Activated naive CD8-positive, alpha-beta T cell treated with anti-CD3 and anti-CD28 coated beads, Interleukin-2, amount 50 U/mL, for 24 hours (primary cell): ENCODE results near the gene FAM76B.

ENCODE experiments used
- ATAC-seq: fragments of 150-1000 bp; cut with Tn5 transposase; one replicate; pipeline ENCODE4 v1.10.0; 2021
- DNase-seq: peaks from one replicate; pipeline ENCODE4 v3.0.0; 2021
- H3K27ac Mint-ChIP-seq: one replicate; pipeline ENCODE4 v1.8.0; 2021; ENCODE audit warnings: mild to moderate bottlenecking, mixed read lengths
- H3K27me3 Mint-ChIP-seq: one replicate; pipeline ENCODE4 v1.8.0; 2021; ENCODE audit warnings: mixed read lengths
- H3K36me3 Mint-ChIP-seq: one replicate; pipeline ENCODE4 v1.8.0; 2021; ENCODE audit warnings: low read depth, mixed read lengths
- H3K4me1 Mint-ChIP-seq: one replicate; pipeline ENCODE4 v1.8.0; 2021; ENCODE audit warnings: mixed read lengths
- H3K4me3 Mint-ChIP-seq: one replicate; pipeline ENCODE4 v1.8.0; 2021; ENCODE audit warnings: mild to moderate bottlenecking, moderate library complexity, mixed read lengths
- H3K9me3 Mint-ChIP-seq: one replicate; pipeline ENCODE4 v1.8.0; 2021; ENCODE audit warnings: mixed read lengths

FAM76B gene

DNA sequence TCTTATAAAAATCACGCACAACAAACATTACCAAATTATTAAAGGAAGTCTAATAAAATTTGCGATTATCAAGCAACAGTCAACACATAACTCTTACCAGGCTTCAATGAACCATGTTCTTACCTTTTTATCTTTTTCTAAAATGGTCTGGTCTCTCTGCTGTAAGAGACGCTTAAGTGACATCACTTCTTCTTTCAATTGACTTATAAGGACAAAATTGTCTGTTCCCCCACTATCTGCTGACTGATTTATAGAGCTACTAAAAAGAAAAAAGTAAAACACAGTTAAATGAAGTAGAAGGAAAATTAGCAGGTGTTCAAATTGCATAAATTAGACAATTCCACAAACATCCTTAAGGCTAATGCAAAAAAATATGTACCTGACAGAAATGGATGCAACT lies 10.9 kb downstream of the FAM76B start:
- H3K27ac Mint-ChIP-seq = no peak overlapping the region
- ATAC-seq (no peak), DNase-seq (no peak)
- H3K36me3 Mint-ChIP-seq = peaks cover 63% of the 10 kb centered on the region
- peaks cover 24% of the 10 kb centered on the region for H3K4me1 Mint-ChIP-seq
- H3K9me3 Mint-ChIP-seq = no peaks in the 10 kb centered on the region
- H3K4me3 Mint-ChIP-seq = no peak overlapping the region
- no peaks in the 10 kb centered on the region for H3K27me3 Mint-ChIP-seq

DNA sequence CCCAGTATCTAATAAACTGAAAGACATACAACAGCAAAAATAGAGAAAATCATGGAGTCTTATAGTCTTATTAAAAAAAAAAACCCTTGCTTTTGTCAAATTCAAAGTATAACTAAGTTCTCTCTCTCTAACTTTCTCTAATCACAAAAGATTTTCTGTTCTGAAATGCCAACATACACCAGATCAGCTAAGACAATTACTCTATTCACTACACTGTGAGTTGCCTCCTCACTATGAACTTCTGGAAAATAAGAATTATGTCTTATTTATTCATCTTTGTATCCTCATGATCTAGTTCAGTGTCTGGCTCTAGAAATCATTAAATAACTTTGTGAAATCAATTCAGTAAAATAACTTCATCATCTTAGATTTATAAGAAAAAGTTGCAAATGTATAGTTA lies 12.7 kb downstream of the FAM76B start:
- no peak overlapping the region for H3K4me3 Mint-ChIP-seq
- no peak overlapping the region for H3K27ac Mint-ChIP-seq
- H3K9me3 Mint-ChIP-seq = no peaks in the 10 kb centered on the region
- DNase-seq = no peak
- no peaks in the 10 kb centered on the region for H3K27me3 Mint-ChIP-seq
- peaks cover 59% of the 10 kb centered on the region for H3K36me3 Mint-ChIP-seq
- ATAC-seq = no peak
- peaks cover 19% of the 10 kb centered on the region for H3K4me1 Mint-ChIP-seq

DNA sequence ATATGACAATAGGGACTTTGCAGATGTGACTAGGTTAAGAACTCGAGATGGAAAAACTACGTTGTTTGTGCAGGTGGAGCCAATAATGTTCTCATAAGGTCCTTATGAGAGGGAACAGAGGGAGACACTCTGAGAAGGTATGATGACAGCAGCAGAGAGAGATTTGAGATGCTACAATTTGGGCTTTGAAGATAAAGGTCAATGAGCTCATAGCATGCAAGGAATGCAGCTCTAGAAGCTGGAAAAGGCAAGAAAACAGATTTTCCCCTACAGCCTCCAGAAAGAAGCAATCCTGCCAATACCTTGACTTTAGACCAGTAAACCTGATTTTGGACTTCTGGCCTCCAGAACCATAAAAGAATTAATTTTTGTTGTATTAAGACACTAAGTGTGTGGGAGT lies 21.1 kb downstream of the FAM76B start:
- H3K4me1 Mint-ChIP-seq = peaks cover 3% of the 10 kb centered on the region

DNA sequence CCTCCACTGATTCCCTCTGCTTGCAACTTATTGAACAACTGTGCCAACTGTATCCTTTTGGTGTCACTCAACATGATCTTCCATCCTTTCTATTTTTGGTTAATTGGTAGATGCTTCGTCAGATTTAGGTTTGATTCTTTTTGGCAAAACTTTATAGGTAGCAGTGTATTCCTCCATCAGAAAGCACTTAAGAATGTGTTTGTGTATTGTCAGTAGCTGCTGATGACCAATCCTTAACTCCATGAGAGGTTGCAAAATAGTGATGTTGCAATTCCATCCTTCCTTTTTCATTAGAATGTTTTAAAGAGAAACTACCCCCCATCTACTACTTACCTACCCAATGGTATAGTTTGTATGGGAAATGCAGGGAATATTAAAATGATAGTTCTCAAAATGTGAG lies 22.1 kb downstream of the FAM76B start:
- H3K27me3 Mint-ChIP-seq = no peaks in the 10 kb centered on the region
- no peaks in the 10 kb centered on the region for H3K9me3 Mint-ChIP-seq
- H3K4me1 Mint-ChIP-seq = peaks cover under 1% of the 10 kb centered on the region
- no peak for ATAC-seq
- no peak overlapping the region for H3K27ac Mint-ChIP-seq
- DNase-seq = no peak
- peaks cover 8% of the 10 kb centered on the region for H3K36me3 Mint-ChIP-seq
- no peak overlapping the region for H3K4me3 Mint-ChIP-seq

More for the DNA sequence above, 21.1 kb downstream of the FAM76B start:
- Mint-ChIP-seq H3K27me3 (no peaks in the 10 kb centered on the region), H3K27ac (no peak overlapping the region), H3K4me3 (no peak overlapping the region), H3K9me3 (no peaks in the 10 kb centered on the region), H3K36me3 (peaks cover 13% of the 10 kb centered on the region)
- ATAC-seq = no peak
- no peak for DNase-seq

DNA sequence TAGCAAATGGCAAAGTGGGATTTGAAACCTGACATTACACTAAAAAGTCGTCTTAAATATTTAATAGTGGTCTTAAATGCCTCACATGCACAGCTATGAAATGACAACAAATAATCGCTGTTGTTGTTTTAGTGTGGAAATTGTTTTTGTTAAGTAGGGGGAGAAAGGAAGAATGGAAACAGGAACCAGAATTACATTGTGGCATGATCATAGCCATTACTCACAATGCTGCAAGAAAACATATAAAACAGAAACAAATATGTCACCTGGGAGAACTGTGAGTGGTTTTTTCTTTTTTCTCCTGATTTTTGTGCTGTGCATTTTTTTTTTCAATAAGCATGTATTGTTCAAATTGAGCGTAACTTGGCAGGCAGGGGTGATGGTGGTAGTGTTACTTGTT lies 22.9 kb downstream of the FAM76B start:
- H3K4me3 Mint-ChIP-seq = no peak overlapping the region
- no peak overlapping the region for H3K27ac Mint-ChIP-seq

DNA sequence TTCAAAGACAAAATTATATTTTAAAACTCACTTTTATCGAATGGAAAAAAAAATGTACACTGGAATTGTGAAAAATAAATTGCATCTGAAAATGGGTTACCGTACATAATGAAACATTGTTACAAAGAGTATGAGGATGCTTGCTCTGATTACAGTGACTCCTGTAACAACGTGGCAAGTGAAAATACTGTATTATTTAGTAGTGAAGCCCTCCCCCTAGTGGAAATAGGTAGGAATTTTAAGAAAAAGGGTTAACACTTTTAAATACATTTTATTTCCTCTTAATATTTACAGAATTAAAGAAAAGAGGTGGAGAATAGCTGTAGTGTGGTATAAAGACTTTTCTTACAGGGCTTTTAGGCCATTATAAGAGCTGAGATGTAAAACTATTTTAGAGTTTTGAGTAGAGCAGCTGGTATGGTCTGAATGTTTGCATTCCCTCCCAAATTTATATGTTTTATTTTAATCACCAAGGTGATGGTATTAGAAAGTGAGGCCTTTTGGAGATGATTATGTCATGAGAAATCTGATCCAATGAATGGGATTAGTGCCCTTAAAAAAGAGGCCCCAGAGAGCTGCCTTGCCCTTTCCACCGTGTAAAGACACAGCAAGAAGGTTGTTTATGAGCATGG lies 25.2 kb downstream of the FAM76B start:
- no peaks in the 10 kb centered on the region for H3K4me1 Mint-ChIP-seq
- no peaks in the 10 kb centered on the region for H3K9me3 Mint-ChIP-seq
- ATAC-seq (peak; percentile 52), DNase-seq (no peak)
- no peaks in the 10 kb centered on the region for H3K36me3 Mint-ChIP-seq
- no peak overlapping the region for H3K27ac Mint-ChIP-seq
- no peak overlapping the region for H3K4me3 Mint-ChIP-seq
- H3K27me3 Mint-ChIP-seq = peaks cover 6% of the 10 kb centered on the region

More for the DNA sequence above, 22.9 kb downstream of the FAM76B start:
- Mint-ChIP-seq H3K4me1 (no peaks in the 10 kb centered on the region), H3K27me3 (no peaks in the 10 kb centered on the region), H3K36me3 (peaks cover 5% of the 10 kb centered on the region), H3K9me3 (no peaks in the 10 kb centered on the region)
- ATAC-seq = no peak
- no peak for DNase-seq

DNA sequence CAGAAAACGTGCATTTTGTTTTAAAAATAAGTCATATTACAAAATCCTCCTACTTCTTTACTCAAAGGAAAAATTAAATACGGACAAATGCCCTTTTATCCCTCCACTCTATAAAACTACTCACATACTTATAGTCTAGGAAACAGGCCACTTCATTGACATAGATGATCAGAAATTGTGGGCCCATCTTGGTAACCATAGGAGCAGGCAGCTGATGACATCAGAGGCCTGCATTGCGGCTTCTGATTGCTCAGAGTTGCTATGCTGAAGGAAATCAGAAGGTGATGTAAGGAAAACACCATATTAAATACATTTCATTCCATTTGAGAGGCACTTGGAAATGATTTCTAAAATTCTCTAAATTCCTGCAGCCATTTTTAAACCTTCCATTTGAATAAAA lies 27.0 kb downstream of the FAM76B start:
- no peaks in the 10 kb centered on the region for H3K9me3 Mint-ChIP-seq
- no peaks in the 10 kb centered on the region for H3K36me3 Mint-ChIP-seq
- H3K27ac Mint-ChIP-seq = no peak overlapping the region

DNA sequence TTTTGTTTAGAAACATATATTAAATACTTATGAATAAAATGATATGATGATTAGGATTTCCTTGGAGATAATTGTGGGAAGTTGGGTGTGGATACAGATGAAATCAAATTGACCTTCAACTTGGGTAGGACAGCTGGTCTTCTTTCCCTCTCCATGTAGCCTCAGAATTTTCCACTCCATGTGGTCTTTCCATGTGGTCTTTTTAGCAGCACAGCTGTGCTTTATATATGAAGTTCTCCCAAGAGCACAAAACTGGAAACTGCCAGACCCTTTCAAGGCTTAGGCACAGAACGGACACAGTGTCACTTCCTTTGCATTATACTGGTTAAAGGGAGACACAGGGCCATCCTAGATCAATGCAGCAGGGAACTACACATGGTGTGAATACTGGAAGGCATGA lies 28.6 kb downstream of the FAM76B start:
- no peak overlapping the region for H3K27ac Mint-ChIP-seq

More for the DNA sequence above, 27.0 kb downstream of the FAM76B start:
- Mint-ChIP-seq H3K4me3 (no peak overlapping the region), H3K27me3 (peaks cover 10% of the 10 kb centered on the region), H3K4me1 (no peaks in the 10 kb centered on the region)
- ATAC-seq (no peak), DNase-seq (no peak)

DNA sequence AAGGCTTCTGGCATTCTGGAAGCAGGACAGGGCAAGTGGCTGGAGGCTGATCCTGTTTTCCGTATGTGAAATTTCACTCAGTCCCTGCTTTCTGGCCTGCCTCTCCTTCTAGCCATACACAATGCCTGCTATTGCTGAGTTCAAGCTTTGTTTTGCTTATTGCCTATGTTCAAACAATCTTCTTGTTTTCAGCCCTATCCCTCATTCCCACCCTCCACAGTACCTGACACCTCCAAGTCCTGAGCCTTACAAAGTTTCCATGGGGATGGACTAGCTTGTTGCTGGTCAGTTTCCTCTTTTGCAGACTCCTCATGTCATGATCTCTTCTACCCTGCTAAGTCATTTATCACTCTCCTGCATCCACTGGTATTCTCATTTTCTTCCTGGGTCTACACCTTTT lies 38.1 kb downstream of the FAM76B start:
- ATAC-seq (no peak), DNase-seq (no peak)
- no peak overlapping the region for H3K4me3 Mint-ChIP-seq
- H3K4me1 Mint-ChIP-seq = no peaks in the 10 kb centered on the region
- no peak overlapping the region for H3K27ac Mint-ChIP-seq
- H3K36me3 Mint-ChIP-seq = no peaks in the 10 kb centered on the region
- no peaks in the 10 kb centered on the region for H3K27me3 Mint-ChIP-seq
- no peaks in the 10 kb centered on the region for H3K9me3 Mint-ChIP-seq

More for the DNA sequence above, 28.6 kb downstream of the FAM76B start:
- Mint-ChIP-seq H3K4me3 (no peak overlapping the region), H3K27me3 (peaks cover 10% of the 10 kb centered on the region), H3K4me1 (no peaks in the 10 kb centered on the region), H3K9me3 (no peaks in the 10 kb centered on the region), H3K36me3 (no peaks in the 10 kb centered on the region)
- no peak for ATAC-seq
- no peak for DNase-seq

DNA sequence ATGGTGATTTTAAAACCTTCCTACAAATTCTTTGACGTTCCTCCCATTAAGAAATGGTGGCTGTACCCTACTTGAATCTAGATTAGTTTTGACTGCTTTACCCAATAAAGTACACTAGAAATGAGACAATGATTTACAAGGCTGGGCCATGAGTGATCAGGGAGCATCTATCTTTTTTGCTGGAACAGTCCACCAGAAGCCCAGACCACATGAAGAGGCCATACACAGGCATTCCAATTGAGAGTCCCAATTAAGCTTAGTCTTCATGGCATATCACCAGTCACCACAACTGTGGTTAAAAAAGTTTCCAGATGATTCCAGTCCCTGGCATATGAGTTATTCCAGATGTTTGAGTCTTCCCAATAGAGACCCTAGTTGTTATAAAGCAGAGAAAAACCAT lies 39.5 kb downstream of the FAM76B start:
- H3K9me3 Mint-ChIP-seq = no peaks in the 10 kb centered on the region
- ATAC-seq = no peak
- no peaks in the 10 kb centered on the region for H3K36me3 Mint-ChIP-seq
- H3K27ac Mint-ChIP-seq = no peak overlapping the region
- no peaks in the 10 kb centered on the region for H3K4me1 Mint-ChIP-seq
- H3K27me3 Mint-ChIP-seq = peaks cover 2% of the 10 kb centered on the region
- no peak for DNase-seq
- no peak overlapping the region for H3K4me3 Mint-ChIP-seq

DNA sequence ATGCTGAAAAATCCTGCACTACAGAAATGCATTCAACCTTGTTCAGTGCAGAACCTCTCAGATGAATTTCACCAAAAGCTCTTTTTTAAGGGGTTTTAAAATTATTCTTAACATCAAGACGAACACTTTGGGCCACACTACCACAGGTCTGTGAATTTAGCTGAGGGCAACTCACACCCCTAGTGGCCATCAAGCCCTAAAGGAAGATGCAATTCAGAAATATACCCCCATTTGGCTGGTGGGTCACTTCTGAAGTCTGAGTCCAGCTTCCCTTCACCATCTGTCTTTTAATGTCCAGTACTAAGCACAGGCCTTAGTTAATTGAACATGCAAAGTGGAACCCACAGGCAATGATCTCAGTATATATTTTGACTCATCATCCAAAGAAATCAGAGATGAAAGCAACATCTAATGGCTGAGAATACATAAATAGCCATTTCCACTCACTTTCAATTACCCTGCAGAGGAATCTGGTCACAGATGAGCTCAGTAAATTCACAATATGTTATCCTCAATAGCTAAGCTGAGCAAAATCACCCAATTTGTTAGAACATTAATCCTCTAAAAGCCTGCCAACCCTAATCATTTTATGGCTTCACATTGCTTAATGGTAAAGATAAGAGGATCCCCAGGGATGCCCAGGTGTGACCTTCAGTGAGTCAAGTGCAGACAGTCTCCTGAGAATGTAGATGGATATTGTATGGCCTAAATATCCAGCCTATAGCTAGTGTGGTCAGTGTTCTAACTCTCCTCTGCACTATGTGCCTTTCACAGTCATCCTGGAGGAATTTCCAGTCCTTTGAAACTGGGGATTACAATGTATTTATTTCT lies 50.3 kb downstream of the FAM76B start:
- Mint-ChIP-seq H3K27me3 (no peaks in the 10 kb centered on the region), H3K4me3 (no peak overlapping the region), H3K36me3 (no peaks in the 10 kb centered on the region), H3K27ac (no peak overlapping the region), H3K9me3 (no peaks in the 10 kb centered on the region), H3K4me1 (peaks cover 2% of the 10 kb centered on the region)
- DNase-seq (no peak), ATAC-seq (no peak)

DNA sequence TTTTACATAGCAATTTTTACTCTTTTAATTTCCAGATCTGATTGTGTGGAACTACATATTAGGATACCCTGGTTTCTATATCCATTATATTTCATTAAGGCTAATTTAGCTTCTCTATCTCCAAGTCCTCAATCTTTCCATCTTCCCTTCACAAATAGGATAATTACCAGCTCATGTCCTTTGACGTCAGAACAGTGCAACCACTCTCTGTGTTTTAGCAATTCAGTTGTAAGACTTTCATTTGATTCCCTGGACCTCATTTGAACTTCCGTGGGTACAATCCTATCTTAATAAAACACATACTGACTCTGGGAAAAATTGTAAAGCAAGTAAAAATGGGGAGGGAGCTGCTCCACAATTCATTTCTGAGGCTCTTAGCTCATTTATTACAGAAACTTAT lies 52.8 kb downstream of the FAM76B start:
- H3K27me3 Mint-ChIP-seq = peaks cover 4% of the 10 kb centered on the region
- no peaks in the 10 kb centered on the region for H3K9me3 Mint-ChIP-seq
- H3K27ac Mint-ChIP-seq = no peak overlapping the region
- no peak for ATAC-seq
- no peak overlapping the region for H3K4me3 Mint-ChIP-seq
- peaks cover 6% of the 10 kb centered on the region for H3K4me1 Mint-ChIP-seq
- DNase-seq = no peak
- no peaks in the 10 kb centered on the region for H3K36me3 Mint-ChIP-seq

DNA sequence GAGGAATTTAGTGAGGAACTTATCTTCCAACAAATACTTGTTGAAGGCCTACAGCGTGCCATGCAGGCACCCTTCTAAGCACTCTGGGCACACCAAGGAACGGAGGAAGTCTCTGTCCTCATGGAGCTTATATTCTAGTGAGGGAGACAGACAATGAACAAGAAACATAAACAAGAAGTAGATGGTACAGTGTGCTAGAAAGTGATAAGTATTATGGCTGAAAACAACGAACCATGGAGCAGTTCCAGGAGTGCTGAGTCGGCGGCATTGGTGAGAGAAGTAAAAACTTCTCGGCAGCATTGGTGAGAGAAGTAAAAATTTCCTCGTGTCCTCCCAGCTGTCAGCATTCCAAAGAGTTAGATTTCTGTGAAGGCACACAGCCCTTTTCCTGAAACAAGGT lies 53.2 kb downstream of the FAM76B start:
- no peaks in the 10 kb centered on the region for H3K36me3 Mint-ChIP-seq
- H3K4me3 Mint-ChIP-seq = no peak overlapping the region
- H3K27ac Mint-ChIP-seq = no peak overlapping the region
- H3K27me3 Mint-ChIP-seq = peaks cover 4% of the 10 kb centered on the region
- H3K4me1 Mint-ChIP-seq = peaks cover 6% of the 10 kb centered on the region
- ATAC-seq (no peak), DNase-seq (no peak)
- H3K9me3 Mint-ChIP-seq = no peaks in the 10 kb centered on the region

DNA sequence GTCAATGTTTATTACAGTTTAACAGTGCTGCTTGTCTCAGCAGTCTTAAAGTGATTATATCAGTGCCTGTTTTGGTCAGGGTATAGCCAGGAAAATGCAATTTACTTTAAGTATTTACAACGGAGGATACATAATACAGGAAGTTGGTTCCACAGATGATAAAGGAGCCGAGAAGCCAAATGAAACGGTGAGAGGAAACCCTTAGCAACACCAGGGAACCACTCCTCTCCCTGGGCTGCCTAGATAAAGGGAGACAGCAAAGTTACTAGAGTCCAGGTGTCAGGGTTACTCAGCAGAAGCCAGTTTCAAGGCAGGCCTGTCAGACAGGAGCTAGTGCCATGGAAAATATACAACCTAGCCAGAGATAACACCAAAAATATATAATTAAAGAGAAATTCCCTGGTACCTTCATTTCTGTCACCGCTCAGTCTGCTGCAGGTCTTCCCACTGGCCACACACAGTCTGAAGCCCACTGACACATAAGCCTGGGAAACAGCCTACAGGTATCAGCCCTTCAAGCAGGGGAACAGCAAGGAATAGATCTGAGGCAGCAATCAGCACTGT lies 55.5 kb downstream of the FAM76B start:
- no peak for ATAC-seq
- Mint-ChIP-seq H3K27ac (no peak overlapping the region), H3K36me3 (no peaks in the 10 kb centered on the region), H3K9me3 (no peaks in the 10 kb centered on the region), H3K27me3 (peaks cover 4% of the 10 kb centered on the region), H3K4me3 (no peak overlapping the region), H3K4me1 (peaks cover 6% of the 10 kb centered on the region)
- no peak for DNase-seq

DNA sequence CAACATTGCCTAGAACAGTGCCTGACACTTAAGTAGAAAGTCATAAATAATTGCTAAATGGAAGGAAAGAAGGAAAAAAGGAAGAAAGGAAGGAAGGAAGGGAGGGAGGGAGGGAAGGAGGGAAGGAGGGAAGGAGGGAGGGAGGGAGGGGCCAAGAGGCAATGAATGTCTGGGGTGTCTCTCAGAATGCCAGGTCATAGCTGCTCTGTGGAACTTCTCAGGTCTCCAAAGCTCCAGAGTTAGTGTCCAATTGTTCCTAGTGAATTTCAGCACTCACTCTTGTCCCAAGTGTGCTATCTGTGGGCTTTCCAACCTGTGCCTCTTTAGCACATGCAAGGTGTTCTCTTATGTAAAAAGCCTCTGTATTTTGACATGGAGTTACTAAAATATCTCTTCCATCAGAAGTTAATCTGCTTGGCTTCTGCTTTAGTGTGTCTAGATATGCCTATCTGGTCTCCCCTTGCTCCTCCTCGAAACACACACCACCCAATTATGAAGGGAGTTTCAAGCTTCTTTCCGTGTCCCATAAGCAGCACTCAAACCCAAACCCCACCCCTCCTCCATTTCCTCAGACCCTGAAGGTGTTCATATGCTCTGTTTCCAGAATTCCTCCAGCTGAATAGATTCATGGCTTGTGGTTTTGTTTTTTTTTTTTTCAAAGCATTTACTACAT lies 56.5 kb downstream of the FAM76B start:
- Mint-ChIP-seq H3K9me3 (no peaks in the 10 kb centered on the region), H3K4me1 (peaks cover 6% of the 10 kb centered on the region), H3K36me3 (no peaks in the 10 kb centered on the region), H3K4me3 (no peak overlapping the region), H3K27me3 (peaks cover 4% of the 10 kb centered on the region), H3K27ac (no peak overlapping the region)
- no peak for DNase-seq
- no peak for ATAC-seq
